ENCODE measurements around the gene PTCD1.

The PTCD1 gene

GRCh38 chr7:99386584-99387238 is 51.9 kb downstream of the PTCD1 start:
- Mint-ChIP-seq H3K36me3 (ENCODE audit: low read depth) (peaks cover 26% of the 10 kb centered on the region), H3K4me3 (no peak overlapping the region), H3K4me1 (no peaks in the 10 kb centered on the region), H3K9me3 (no peaks in the 10 kb centered on the region), H3K27ac (no peak overlapping the region), H3K27me3 (ENCODE audit: low read depth, poor library complexity) (peaks cover 5% of the 10 kb centered on the region)
- TF ChIP-seq CTCF (IDR thresholded peaks at IDR 0.05): no peak
- no peak for DNase-seq

GRCh38 chr7:99385564-99385963 is 53.0 kb downstream of the PTCD1 start:
- H3K27me3 Mint-ChIP-seq (ENCODE audit: low read depth, poor library complexity): peaks cover 9% of the 10 kb centered on the region
- DNase-seq: no peak
- peaks cover 9% of the 10 kb centered on the region for H3K4me1 Mint-ChIP-seq
- H3K4me3 Mint-ChIP-seq: no peak overlapping the region
- H3K9me3 Mint-ChIP-seq: no peaks in the 10 kb centered on the region
- no peak for TF ChIP-seq CTCF (IDR thresholded peaks at IDR 0.05)
- peaks cover 18% of the 10 kb centered on the region for H3K36me3 Mint-ChIP-seq (ENCODE audit: low read depth)
- H3K27ac Mint-ChIP-seq: no peak overlapping the region

- Mint-ChIP-seq H3K27me3 (ENCODE audit: low read depth, poor library complexity) (peaks cover 9% of the 10 kb centered on the region), H3K4me3 (no peak overlapping the region), H3K27ac (no peak overlapping the region), H3K36me3 (ENCODE audit: low read depth) (peaks cover 18% of the 10 kb centered on the region), H3K4me1 (peaks cover 20% of the 10 kb centered on the region), H3K9me3 (no peaks in the 10 kb centered on the region)
- no peak for TF ChIP-seq CTCF (IDR thresholded peaks at IDR 0.05)
- no peak for DNase-seq
Observed at GRCh38 chr7:99384523-99384922, 54.1 kb downstream of the PTCD1 start.

- H3K9me3 Mint-ChIP-seq: no peaks in the 10 kb centered on the region
- DNase-seq: no peak
- TF ChIP-seq CTCF (IDR thresholded peaks at IDR 0.05): no peak
Observed at GRCh38 chr7:99383791-99384370, 54.7 kb downstream of the PTCD1 start.

GRCh38 chr7:99383203-99383602 is 55.4 kb downstream of the PTCD1 start:
- Mint-ChIP-seq H3K4me3 (no peak overlapping the region), H3K27me3 (ENCODE audit: low read depth, poor library complexity) (peaks cover 9% of the 10 kb centered on the region), H3K4me1 (peaks cover 26% of the 10 kb centered on the region), H3K36me3 (ENCODE audit: low read depth) (peaks cover 20% of the 10 kb centered on the region), H3K27ac (peak overlapping the region; percentile 90), H3K9me3 (no peaks in the 10 kb centered on the region)
- DNase-seq: no peak
- TF ChIP-seq CTCF (IDR thresholded peaks at IDR 0.05): no peak

More at GRCh38 chr7:99383791-99384370, 54.7 kb downstream of the PTCD1 start:
- Mint-ChIP-seq H3K4me1 (peaks cover 26% of the 10 kb centered on the region), H3K27ac (no peak overlapping the region), H3K36me3 (ENCODE audit: low read depth) (peaks cover 22% of the 10 kb centered on the region), H3K4me3 (no peak overlapping the region), H3K27me3 (ENCODE audit: low read depth, poor library complexity) (peaks cover 9% of the 10 kb centered on the region)

GRCh38 chr7:99381664-99382075 is 56.9 kb downstream of the PTCD1 start:
- H3K4me3 Mint-ChIP-seq: no peak overlapping the region
- no peak for TF ChIP-seq CTCF (IDR thresholded peaks at IDR 0.05)
- H3K4me1 Mint-ChIP-seq: peaks cover 26% of the 10 kb centered on the region
- H3K27me3 Mint-ChIP-seq (ENCODE audit: low read depth, poor library complexity): peaks cover 9% of the 10 kb centered on the region
- peaks cover 21% of the 10 kb centered on the region for H3K36me3 Mint-ChIP-seq (ENCODE audit: low read depth)
- H3K9me3 Mint-ChIP-seq: no peaks in the 10 kb centered on the region
- no peak for DNase-seq
- H3K27ac Mint-ChIP-seq: peak overlapping the region; percentile 94
